GM10266 (cell line): ENCODE results near the gene ZNF536.

Experiments used
- DNase-seq: peaks from one replicate; pipeline ENCODE4 v3.0.0; 2012; ENCODE audit errors: extremely low spot score
- CTCF ChIP-seq: IDR thresholded peaks from 2 replicates; pipeline ENCODE4 v1.5.1; 2012; ENCODE audit warnings: mild to moderate bottlenecking, low read depth; ENCODE audit not compliant: control insufficient read depth, insufficient read depth; ENCODE audit errors: missing control alignments

ZNF536 gene

GRCh38 chr19:30371960-30372824 lies at the start of gene ZNF536:
Gene ZNF536, plus strand, starts transcription at chr19:30372384. Its CDS starts 71,179 bp downstream, at chr19:30443563.
- no peak for TF ChIP-seq CTCF
- DNase-seq, result no peak

GRCh38 chr19:30322641-30323320 lies 49.4 kb upstream of the ZNF536 start:
- no peak for DNase-seq
- TF ChIP-seq CTCF, result no peak

- TF ChIP-seq CTCF, result no peak
- DNase-seq, result no peak
These were observed 48.3 kb upstream of the ZNF536 start for GRCh38 chr19:30323904-30324303.

- no peak for TF ChIP-seq CTCF
- DNase-seq, result no peak
These were observed 47.2 kb upstream of the ZNF536 start for GRCh38 chr19:30324982-30325381.

GRCh38 chr19:30325676-30326392 lies 46.4 kb upstream of the ZNF536 start:
- no peak for TF ChIP-seq CTCF
- no peak for DNase-seq

GRCh38 chr19:30326393-30326710 lies 45.8 kb upstream of the ZNF536 start:
- DNase-seq, result no peak
- no peak for TF ChIP-seq CTCF
